Measurements from ENCODE around the gene RASAL1.

DNA sequence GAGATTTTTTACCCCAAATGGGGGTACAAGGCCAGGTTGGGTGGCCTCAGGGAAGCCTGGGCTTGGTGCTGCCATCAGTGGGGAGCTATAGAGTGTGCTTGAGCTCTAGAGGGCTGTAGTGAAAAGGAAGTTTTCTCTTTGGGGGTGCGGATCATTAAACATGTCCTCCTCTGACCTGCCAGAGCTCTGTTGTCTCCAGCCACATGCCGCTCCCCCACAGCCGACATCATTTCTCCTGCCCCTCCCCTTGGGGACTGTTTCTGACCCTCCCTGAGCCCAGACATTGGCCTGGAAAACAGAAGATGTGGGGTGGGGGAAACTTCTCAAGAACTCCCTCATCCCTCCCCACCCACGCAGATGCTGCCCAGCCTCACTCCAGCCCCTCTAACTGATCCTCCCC lies 53.7 kb downstream of the RASAL1 start:
- TF ChIP-seq, protein P1, sequence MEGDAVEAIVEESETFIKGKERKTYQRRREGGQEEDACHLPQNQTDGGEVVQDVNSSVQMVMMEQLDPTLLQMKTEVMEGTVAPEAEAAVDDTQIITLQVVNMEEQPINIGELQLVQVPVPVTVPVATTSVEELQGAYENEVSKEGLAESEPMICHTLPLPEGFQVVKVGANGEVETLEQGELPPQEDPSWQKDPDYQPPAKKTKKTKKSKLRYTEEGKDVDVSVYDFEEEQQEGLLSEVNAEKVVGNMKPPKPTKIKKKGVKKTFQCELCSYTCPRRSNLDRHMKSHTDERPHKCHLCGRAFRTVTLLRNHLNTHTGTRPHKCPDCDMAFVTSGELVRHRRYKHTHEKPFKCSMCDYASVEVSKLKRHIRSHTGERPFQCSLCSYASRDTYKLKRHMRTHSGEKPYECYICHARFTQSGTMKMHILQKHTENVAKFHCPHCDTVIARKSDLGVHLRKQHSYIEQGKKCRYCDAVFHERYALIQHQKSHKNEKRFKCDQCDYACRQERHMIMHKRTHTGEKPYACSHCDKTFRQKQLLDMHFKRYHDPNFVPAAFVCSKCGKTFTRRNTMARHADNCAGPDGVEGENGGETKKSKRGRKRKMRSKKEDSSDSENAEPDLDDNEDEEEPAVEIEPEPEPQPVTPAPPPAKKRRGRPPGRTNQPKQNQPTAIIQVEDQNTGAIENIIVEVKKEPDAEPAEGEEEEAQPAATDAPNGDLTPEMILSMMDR (conservative IDR thresholded peaks at IDR 0.05 in 1 of 2, IDR thresholded peaks at IDR 0.05 in 1 of 2; ENCODE audit: low read depth in 1 of 2, low read length in 2 of 2) = no peak
- TF ChIP-seq EZH2 (IDR thresholded peaks at IDR 0.05; ENCODE audit: low read length, missing control alignments) = no peak

Data from fibroblast of lung (primary cell).